Measurements from ENCODE around the gene OR51E2. TPM values are rescaled to one million over a fixed set of nuclear protein-coding genes. Genes with fewer than 3 reads are reported as not detected.

The OR51E2 gene
- total RNA-seq, 1 experiment from 2014 or later = not detected

- H3K9me3 Mint-ChIP-seq = no peaks in the 10 kb centered on the region; a peak in 1 of 5 replicates
These were observed 2.2 kb upstream of the OR51E2 start for GRCh38 chr11:4699697-4700435.

More at GRCh38 chr11:4699697-4700435, 2.2 kb upstream of the OR51E2 start:
- H2AK5ac ChIP-seq (ENCODE audit: insufficient read length, low read length) = no peak overlapping the region
- H3K4ac ChIP-seq (ENCODE audit: low read depth, low read length) = no peak overlapping the region
- H3K4me2 ChIP-seq (ENCODE audit: insufficient read depth, insufficient read length, low read length) = no peak overlapping the region
- no peaks in the 10 kb centered on the region for H3K36me3 Mint-ChIP-seq (ENCODE audit: insufficient read depth in 1 of 3, low read depth in 3 of 3)
- H3K27ac ChIP-seq (ENCODE audit: insufficient read length, low read depth, low read length) = no peak overlapping the region
- no peak overlapping the region for H3K56ac ChIP-seq (ENCODE audit: insufficient read length, low read depth, low read length)
- H3K79me2 ChIP-seq (ENCODE audit: insufficient read depth, low read length) = no peaks in the 10 kb centered on the region
- H3K9me3 ChIP-seq (ENCODE audit: control insufficient read depth, low read depth, low read length) = no peaks in the 10 kb centered on the region
- DNase-seq = no peak
- no peak overlapping the region for H2BK120ac ChIP-seq (ENCODE audit: low read depth, low read length, poor library complexity, severe bottlenecking)
- H3K14ac ChIP-seq (ENCODE audit: insufficient read depth, low read length) = no peak overlapping the region
- TF ChIP-seq, protein P1, sequence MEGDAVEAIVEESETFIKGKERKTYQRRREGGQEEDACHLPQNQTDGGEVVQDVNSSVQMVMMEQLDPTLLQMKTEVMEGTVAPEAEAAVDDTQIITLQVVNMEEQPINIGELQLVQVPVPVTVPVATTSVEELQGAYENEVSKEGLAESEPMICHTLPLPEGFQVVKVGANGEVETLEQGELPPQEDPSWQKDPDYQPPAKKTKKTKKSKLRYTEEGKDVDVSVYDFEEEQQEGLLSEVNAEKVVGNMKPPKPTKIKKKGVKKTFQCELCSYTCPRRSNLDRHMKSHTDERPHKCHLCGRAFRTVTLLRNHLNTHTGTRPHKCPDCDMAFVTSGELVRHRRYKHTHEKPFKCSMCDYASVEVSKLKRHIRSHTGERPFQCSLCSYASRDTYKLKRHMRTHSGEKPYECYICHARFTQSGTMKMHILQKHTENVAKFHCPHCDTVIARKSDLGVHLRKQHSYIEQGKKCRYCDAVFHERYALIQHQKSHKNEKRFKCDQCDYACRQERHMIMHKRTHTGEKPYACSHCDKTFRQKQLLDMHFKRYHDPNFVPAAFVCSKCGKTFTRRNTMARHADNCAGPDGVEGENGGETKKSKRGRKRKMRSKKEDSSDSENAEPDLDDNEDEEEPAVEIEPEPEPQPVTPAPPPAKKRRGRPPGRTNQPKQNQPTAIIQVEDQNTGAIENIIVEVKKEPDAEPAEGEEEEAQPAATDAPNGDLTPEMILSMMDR (conservative IDR thresholded peaks at IDR 0.05) = no peak
- no peak overlapping the region for H3K18ac ChIP-seq (ENCODE audit: insufficient read length, low read depth, low read length)
- H3K4me1 Mint-ChIP-seq = peaks cover 14 to 17% of the 10 kb centered on the region in 2 experiments
- no CpG with 5 or more reads among the region's 3 CpGs for WGBS (ENCODE audit: extremely low coverage, insufficient read length, low lambda C conversion rate)
- H3K23me2 ChIP-seq (ENCODE audit: insufficient read length, low read depth, low read length, poor library complexity, severe bottlenecking) = no peaks in the 10 kb centered on the region
- no peak overlapping the region for H2BK5ac ChIP-seq (ENCODE audit: insufficient read length, low read length)
- H3K79me1 ChIP-seq (ENCODE audit: insufficient read depth, low read depth, low read length, poor library complexity, severe bottlenecking) = no peaks in the 10 kb centered on the region
- no peaks in the 10 kb centered on the region for H3K27me3 Mint-ChIP-seq (ENCODE audit: low read depth)
- H2BK12ac ChIP-seq (ENCODE audit: insufficient read length, low read depth, low read length) = no peak overlapping the region
- H2AFZ ChIP-seq (ENCODE audit: low read length) = no peak overlapping the region
- no peak overlapping the region for H2BK15ac ChIP-seq (ENCODE audit: low read depth, low read length)
- no peaks in the 10 kb centered on the region for H4K20me1 ChIP-seq (ENCODE audit: control insufficient read depth, insufficient read depth, insufficient read length)
- no peak overlapping the region for H3K4me3 Mint-ChIP-seq
- no peak overlapping the region for H4K8ac ChIP-seq (replicated peaks; ENCODE audit: insufficient read length, low read depth, low read length)
- H2BK20ac ChIP-seq (ENCODE audit: low read depth, low read length, poor library complexity, severe bottlenecking) = no peak overlapping the region
- no peak overlapping the region for H3K27ac Mint-ChIP-seq
- no peak overlapping the region for H3T11ph ChIP-seq (ENCODE audit: low read length)
- H4K5ac ChIP-seq (ENCODE audit: insufficient read length, low read depth, low read length) = no peak overlapping the region
- no peaks in the 10 kb centered on the region for H3K27me3 ChIP-seq (ENCODE audit: insufficient read depth, low read length)
- no peak overlapping the region for H3K9ac ChIP-seq (ENCODE audit: extremely low read depth, insufficient read length, low read length)
- H4K91ac ChIP-seq (ENCODE audit: insufficient read length, low read depth, low read length) = no peak overlapping the region
- H3K4me1 ChIP-seq (ENCODE audit: insufficient read depth, low read length) = peaks cover 4% of the 10 kb centered on the region; the same call in 1 of the 2 replicates
- no peak overlapping the region for H3K23ac ChIP-seq (ENCODE audit: insufficient read length, low read depth, low read length)
